Right ventricle myocardium superior (tissue), 1 donor: ENCODE measurements around the gene PLA2G4A. TPM values are rescaled to one million over a fixed set of nuclear protein-coding genes. Genes with fewer than 3 reads are reported as not detected.
"Not testable (repeated sequence)": the region's sequence is repeated elsewhere in the genome, so short reads cannot be mapped to it uniquely, and the experiment has no call there.

Source experiments
- ATAC-seq: fragments of 200-7000 bp; cut with Tn5 transposase; one replicate; pipeline ENCODE4 v1.9.1; 2020; ENCODE audit warnings: mild to moderate bottlenecking; ENCODE audit not compliant: poor library complexity
- DNase-seq: peaks from one replicate; pipeline ENCODE4 v3.0.0-alpha.2; 2020
- intact Hi-C: fragments of 100-400 bp; cut with DNase I; formaldehyde crosslinking; loops from one replicate; pipeline ENCODE4 v1.11.2; 2022
- total RNA-seq: library from RNA; stranded (reverse); fragmentation: NEBNext Ultra II Directional; extraction: Animal tissue kit (Norgen Biotek cat#: 25700); gene quantifications from one replicate; pipeline ENCODE4 v1.2.1, GENCODE V29; 2021
- donor health status: DM: no; HTN: yes; CAD: no; lungs with severe emphysema.

PLA2G4A gene
- total RNA-seq, 1 donor from 2014 or later, result 2.1 TPM

DNA sequence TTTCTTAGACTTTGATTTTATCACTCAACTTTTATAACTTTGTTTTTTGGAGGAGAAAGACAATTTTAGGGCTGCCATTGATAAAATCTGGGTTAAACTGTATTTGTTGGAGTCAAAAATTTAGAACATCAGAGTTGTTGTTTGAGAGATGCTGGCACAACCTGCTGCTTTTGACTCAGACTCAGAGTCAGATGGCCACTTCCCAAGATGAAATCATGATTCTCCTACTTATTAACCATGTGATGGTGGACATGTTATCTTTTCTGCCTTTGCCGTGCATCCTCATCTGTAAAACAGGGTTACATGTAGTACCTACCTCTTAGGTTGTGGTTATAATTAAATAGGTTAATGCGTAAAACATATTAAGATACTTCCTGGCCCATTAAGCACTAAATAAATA lies 71.2 kb downstream of the PLA2G4A start:
- intact Hi-C loops, result no loop called here
- DNase-seq (no peak), ATAC-seq (peak; percentile 54)

GRCh38 chr1:186900539-186901237 lies 71.9 kb downstream of the PLA2G4A start:
- ATAC-seq (peak; percentile 39), DNase-seq (no peak)
- intact Hi-C loops, result no loop called here

- ATAC-seq (no peak), DNase-seq (no peak)
- intact Hi-C loops, result no loop called here
Measured at GRCh38 chr1:186901631-186902030, 72.9 kb downstream of the PLA2G4A start.

- ATAC-seq (no peak), DNase-seq (no peak)
- intact Hi-C loops, result no loop called here
Measured at GRCh38 chr1:186903374-186904136, 74.8 kb downstream of the PLA2G4A start.

GRCh38 chr1:186904361-186904760 lies 75.6 kb downstream of the PLA2G4A start:
- no peak for ATAC-seq
- intact Hi-C loops, result no loop called here
- no peak for DNase-seq

DNA sequence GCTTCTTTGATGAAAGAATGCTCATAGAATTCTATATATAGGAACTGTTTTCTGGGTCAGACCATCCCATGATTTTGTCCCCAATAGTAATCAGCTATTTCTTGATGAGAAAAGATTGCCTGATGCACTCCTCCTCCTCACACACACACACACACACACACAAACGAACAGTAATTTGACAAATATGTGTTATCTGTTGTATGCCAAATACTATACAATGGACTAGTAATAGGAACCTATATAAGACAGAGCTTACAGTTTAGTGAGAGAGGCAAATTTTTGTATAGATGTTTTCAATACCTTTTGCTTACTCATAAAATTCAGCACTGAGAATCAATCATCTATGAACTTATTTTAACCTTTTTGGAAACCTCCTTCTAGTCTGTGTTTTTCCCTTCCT lies 76.8 kb downstream of the PLA2G4A start:
- no peak for ATAC-seq
- intact Hi-C loops, result no loop called here
- no peak for DNase-seq

DNA sequence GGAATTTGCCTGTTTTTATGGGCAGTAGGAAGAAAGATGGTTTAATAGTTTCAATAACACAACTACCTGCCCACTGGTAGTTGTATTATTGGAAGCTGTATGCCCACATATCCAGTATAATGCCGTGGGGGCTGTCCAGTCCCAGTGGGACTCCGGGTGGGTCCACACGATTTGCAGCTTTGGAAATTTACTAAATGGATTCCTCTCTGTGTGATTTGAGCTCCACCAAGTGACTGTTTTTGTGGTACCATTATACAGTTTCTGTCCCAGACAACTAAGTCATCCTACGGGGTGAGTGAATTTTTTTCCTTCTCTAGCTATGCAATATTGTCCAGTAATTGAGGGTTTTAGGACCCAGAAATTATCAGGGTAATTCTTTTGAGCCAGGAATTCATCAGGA lies 86.8 kb downstream of the PLA2G4A start:
- intact Hi-C loops, result no loop called here
- DNase-seq (no peak), ATAC-seq (no peak)

DNA sequence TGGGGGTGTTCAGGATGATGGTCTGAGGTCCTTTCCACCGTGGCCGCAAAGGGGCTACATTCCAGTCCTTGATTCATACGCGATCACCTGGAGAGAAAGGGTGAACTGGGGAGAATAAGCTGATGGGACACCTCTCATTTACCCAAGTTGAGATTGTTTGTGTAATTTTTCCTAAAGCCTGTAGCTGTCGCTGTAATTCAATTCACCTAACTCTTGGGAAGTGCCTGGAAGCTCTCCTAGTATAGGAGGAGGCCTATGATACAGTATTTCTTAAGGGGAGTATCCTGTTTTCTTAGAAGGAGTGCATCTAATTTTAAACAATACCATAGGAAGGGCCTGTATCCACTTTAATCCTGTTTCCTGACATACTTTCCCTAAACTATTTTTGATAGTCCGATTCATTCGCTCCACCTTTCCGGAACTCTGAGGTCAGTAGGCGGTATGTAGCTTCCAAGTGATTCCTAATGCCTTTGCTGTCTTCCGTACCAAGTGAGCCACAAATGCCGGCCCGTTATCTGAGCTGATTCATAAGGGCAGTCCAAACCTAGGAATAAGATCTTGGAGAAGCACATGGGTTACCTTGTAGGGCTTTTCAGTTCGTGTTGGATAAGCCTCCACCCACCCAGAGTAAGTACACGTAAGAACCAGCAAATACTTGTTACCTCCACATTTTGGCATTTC lies 88.5 kb downstream of the PLA2G4A start:
- DNase-seq, ATAC-seq, intact Hi-C loops: not testable (repeated sequence)

DNA sequence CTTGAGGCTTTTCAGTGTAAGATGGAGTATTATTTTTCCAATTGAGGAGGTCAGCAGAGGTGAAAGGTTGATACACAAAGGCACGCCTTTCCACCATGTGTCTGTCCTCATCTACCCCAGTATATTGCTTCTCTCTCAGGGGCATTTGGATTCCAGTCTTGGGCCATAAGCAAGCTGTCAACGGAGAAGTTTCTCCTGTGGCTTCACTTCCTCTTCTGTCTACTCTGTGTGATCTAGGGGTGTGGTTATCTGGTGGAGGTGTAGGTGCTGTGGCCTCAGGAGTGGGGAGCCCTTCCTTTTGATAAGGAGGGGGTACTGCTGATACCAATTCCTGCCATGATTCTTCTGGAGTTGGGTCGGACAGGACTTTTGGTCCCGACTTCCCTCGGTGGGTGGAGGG lies 92.6 kb downstream of the PLA2G4A start:
- ATAC-seq, intact Hi-C loops, DNase-seq: not testable (repeated sequence)

DNA sequence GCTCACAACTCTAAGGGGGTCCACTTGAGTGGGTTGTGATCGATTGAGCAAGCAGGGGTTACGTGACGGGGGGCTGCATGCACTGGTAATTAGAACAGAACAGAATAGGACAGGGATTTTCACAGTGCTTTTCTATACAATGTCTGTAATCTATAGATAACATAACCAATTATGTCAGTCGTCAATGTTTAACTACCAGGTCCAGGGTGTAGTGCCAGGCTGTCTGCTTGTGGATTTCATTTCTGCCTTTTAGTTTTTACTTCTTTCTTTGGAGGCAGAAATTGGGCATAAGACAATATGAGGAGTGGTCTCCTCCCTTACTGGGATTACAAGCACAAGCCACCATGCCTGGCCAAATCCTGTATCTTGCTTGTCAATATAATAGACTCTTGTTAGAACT lies 94.1 kb downstream of the PLA2G4A start:
- ATAC-seq, DNase-seq, intact Hi-C loops: not testable (repeated sequence)

DNA sequence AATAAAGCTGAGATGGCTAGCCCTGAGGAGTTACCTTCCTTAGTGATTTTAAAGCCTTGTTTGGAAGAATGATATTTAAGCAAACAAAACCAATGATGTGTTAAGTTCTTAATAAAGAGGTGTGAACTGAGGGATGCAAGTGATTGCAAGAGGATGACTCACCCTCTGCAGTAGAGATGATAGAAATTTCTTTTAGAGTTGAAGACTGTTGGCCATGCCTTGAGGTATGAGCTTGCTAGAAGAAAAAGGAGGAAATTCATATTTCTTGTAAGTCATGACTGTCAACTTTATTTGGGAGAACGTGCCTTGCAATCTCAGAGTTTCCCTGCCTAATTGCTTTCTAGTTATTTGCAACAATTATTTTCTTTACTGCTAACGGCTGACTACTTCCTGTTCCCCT lies 94.7 kb downstream of the PLA2G4A start:
- DNase-seq (no peak), ATAC-seq (no peak)
- intact Hi-C loops, result no loop called here

DNA sequence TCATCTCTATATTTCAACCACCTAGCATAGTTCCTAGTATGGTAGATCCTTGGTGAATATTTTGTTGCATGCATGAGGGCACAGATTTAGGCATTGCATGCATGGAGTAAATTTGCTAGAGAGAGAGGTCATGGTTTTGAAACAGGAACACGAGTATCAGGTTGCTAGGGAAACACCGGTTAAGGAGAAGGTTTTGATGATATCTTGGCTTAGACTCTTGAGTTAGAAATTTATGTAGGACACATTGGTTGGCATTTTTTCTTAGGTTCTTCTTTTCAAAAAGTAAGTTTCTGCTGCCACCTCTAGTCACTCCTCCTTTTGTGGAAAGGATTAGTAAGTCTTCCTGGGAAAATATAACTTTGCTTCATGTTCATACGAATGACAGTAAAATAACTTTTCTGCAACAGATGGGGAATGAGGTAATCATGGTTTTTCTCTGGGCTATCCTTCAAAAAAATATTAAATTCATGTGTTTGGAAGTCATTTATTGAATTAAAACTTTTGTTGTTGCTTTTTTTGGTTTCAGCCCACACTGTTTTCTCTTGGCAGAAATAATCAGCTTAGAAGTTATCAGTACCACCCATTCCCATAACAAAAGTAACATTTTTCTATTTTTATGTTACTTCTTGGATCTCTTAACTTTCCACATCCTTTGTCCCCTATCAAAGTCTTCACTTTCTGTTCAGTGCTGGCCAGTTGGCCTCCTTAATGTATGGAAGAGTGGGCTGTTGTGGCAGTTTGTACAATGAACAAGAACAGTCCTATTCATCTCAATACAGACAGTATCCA lies 97.3 kb downstream of the PLA2G4A start:
- ATAC-seq (peak; percentile 58), DNase-seq (no peak)
- intact Hi-C loops, result no loop called here

- intact Hi-C loops, result no loop called here
- no peak for ATAC-seq
- DNase-seq, result no peak
Measured at GRCh38 chr1:186927884-186928283, 99.1 kb downstream of the PLA2G4A start.

GRCh38 chr1:186930238-186930637 lies 101.5 kb downstream of the PLA2G4A start:
- DNase-seq (no peak), ATAC-seq (no peak)
- intact Hi-C loops, result no loop called here

DNA sequence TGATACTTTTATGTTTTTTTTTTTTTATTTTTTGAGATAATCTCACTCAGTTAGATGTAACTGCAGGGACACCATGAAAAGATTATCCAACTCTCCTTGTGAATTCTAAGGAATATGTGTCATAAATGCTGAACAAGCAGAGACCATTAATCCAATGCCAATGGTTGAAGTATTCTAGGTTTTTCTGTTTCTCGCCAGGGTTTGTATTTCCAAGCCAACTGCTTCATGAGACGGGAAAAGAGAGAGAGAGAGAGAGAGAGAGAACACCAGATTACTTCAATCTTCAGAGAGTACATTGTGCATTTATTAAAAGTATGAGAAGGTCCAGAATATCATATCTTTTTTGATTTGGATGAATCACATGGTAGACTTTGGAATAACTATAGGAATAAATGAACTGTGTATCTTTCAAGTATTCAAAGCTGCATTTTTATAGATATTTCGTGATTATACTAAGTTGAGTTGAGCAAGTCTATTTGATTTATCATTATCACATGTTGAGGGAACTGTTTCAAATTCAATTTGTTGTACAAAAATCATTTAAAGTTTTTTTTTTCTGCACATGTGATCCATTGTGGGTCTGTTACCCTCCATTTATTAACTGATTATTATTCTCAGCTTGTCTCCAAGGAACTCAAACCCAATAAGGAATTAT lies 108.4 kb downstream of the PLA2G4A start:
- intact Hi-C loops, result no loop called here
- ATAC-seq (no peak), DNase-seq (no peak)

- intact Hi-C loops, result no loop called here
- ATAC-seq (no peak), DNase-seq (no peak)
Measured at GRCh38 chr1:186943891-186944686, 115.3 kb downstream of the PLA2G4A start.

DNA sequence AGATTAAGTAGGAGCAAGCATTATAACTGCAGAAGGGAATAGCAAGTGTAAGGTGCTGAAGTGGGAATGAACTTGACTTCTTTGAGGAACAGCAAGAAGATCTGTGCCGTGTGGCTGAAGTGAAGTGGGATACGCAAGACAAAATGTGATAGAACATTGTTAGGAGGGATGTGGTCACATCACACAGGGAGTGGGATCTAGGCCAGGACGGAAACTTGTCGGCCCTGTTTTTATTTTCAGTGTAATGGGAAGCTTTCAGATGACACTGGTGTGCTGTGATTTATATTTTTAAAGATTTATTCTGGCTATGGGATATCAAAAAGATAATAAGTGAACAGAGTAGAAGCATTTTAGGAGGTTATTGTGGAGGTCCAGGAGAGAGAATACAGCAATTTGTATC lies 116.4 kb downstream of the PLA2G4A start:
- intact Hi-C loops, result no loop called here
- ATAC-seq, result no peak
- no peak for DNase-seq

DNA sequence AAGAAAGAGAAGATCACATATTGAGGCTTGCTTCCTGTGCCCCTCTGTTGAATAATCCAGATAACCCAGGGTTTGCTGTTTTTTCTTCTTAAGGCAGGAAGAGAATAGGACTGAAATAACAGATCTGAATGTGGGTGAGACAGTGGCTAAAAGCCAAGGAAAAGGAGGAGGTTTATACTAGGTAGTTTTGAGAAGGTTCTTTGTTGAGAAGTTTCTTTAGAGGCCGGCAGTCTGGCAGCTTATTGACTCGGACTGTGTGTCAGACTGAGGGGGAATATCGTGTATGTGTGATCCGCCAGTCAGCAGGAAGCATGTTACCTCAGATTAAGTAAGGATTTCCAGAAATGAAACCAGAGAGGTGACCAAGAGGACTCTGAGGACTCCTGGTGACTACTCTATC lies 119.8 kb downstream of the PLA2G4A start:
- ATAC-seq, result no peak
- intact Hi-C loops, result no loop called here

More for the DNA sequence above, 119.8 kb downstream of the PLA2G4A start:
- DNase-seq, result no peak
